Transverse colon (tissue), 4 donors: Measurements from ENCODE around the gene TPST2. TPM values are rescaled to one million over a fixed set of nuclear protein-coding genes. Genes with fewer than 3 reads are reported as not detected.

Experiments used
- DNase-seq: peaks from one replicate; pipeline ENCODE4 v3.0.0-alpha.2; 2019
- H3K27ac ChIP-seq, 4 donors: fragments of 200-600 bp; sonication (generic); 2 replicates each; pipeline ENCODE4 v1.5.1; 2016 to 2018; ENCODE audit warnings: inconsistent platforms in 4 of 4
- H3K27me3 ChIP-seq: fragments of 200-600 bp; sonication (generic); 2 replicates; pipeline ENCODE4 v1.5.1; 2017; ENCODE audit warnings: inconsistent platforms
- H3K36me3 ChIP-seq, 4 donors: fragments of 200-600 bp; sonication (generic); 2 replicates each; pipeline ENCODE4 v1.5.1; 2017 to 2019; ENCODE audit warnings: inconsistent platforms in 4 of 4
- H3K4me1 ChIP-seq, 4 donors: fragments of 200-600 bp; sonication (generic); 2 replicates each; pipeline ENCODE4 v1.5.1; 2017 to 2020; ENCODE audit warnings: inconsistent platforms in 4 of 4
- H3K4me3 ChIP-seq, 4 donors: fragments of 200-600 bp; sonication (generic); 1 replicate in 1 of 4; 2 replicates in 3 of 4; pipeline versions ENCODE4 v1.5.1 to v1.6.1; 2017 to 2019; ENCODE audit warnings: inconsistent platforms in 4 of 4
- H3K9me3 ChIP-seq, 2 donors: fragments of 200-600 bp; sonication (generic); 2 replicates each; pipeline ENCODE4 v1.5.1; 2017 to 2019; ENCODE audit warnings: inconsistent platforms in 2 of 2
- EP300 ChIP-seq: sonication (generic); formaldehyde crosslinking; IDR thresholded peaks from one replicate; pipeline ENCODE4 v1.6.1; 2017; ENCODE audit warnings: antibody characterized with exemption, low read depth
- POLR2A ChIP-seq: fragments of 450-650 bp; IDR thresholded peaks from one replicate; pipeline ENCODE4 v1.6.1; 2016; ENCODE audit warnings: antibody characterized with exemption, mild to moderate bottlenecking, moderate library complexity
- POLR2AphosphoS5 ChIP-seq, 3 donors: sonication (generic); formaldehyde crosslinking; IDR thresholded peaks; one replicate each; pipeline ENCODE4 v1.6.1; 2016; ENCODE audit warnings: antibody characterized with exemption in 3 of 3
- WGBS, 2 donors: methylation state at CpG; one replicate each; pipeline ENCODE4 v1.1.5; 2018; ENCODE audit warnings: low coverage in 1 of 2; 5-methylcytosine and 5-hydroxymethylcytosine counted together
- in situ Hi-C, 4 donors: fragments of 200-750 bp; cut with MboI; loops; one replicate each; pipeline versions ENCODE4 v1.15.0 to v1.15.1; 2017; ENCODE audit warnings: low sequenced_read_pairs in 3 of 4, low pct_ligation_motif_present in 1 of 4, low pct_unique_long_range_greater_than_20kb in 1 of 4
- intact Hi-C: fragments of 100-400 bp; cut with DNase I; formaldehyde crosslinking; loops from one replicate; pipeline ENCODE4 v1.15.1; 2023; ENCODE audit warnings: low total_unique reads
- total RNA-seq, 4 donors: library from RNA; depleted of rRNA; stranded (reverse); fragments of >200 nt; gene quantifications; one replicate each; pipeline ENCODE4 v1.1.0, GENCODE V29; 2016
- TF ChIP-seq, protein P1 (sequence below), 5 experiments: fragments of 200-600 bp in 3 of 5; fragments of 450-650 bp in 2 of 5; sonication (generic) in 3 of 5; IDR thresholded peaks; 1 replicate in 2 of 5; 2 replicates in 3 of 5; pipeline ENCODE4 v1.5.1; 2016 to 2017; ENCODE audit warnings: antibody characterized with exemption in 5 of 5, inconsistent platforms in 3 of 5, mild to moderate bottlenecking in 2 of 5, moderate library complexity in 1 of 5

The TPST2 gene
- total RNA-seq, 4 donors from 2014 or later, result 14.3 to 35.6 (median 26.8) TPM

DNA sequence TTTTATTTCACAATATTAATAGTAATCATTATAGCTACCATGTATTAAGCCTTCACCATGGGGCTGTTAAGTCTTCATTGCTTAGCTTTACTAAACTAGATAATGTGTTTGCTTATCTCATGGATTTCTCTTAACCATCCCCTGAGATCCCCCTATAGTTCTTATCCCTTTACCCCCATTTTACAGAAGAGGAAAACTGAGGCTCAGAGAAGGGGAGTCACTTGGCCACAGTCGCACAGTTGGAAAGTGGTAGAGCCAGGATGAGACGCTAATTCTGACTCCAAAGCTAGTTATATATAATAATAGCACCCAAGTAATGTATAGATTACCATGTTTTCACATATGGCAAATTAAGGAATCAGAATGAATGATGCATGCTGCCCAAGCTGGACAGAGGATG, 67.9 kb downstream of the TPST2 start:
- in situ Hi-C loops (no loop called here), intact Hi-C loops (no loop called here)
- DNase-seq, result no peak
- Histone ChIP-seq H3K4me3 (no peak overlapping the region), H3K36me3 (no peaks in the 10 kb centered on the region), H3K4me1 (no peaks in the 10 kb centered on the region), H3K27ac (no peak overlapping the region), H3K9me3 (no peaks in the 10 kb centered on the region), H3K27me3 (no peaks in the 10 kb centered on the region)
- TF ChIP-seq POLR2A, result no peak
- TF ChIP-seq, protein P1, sequence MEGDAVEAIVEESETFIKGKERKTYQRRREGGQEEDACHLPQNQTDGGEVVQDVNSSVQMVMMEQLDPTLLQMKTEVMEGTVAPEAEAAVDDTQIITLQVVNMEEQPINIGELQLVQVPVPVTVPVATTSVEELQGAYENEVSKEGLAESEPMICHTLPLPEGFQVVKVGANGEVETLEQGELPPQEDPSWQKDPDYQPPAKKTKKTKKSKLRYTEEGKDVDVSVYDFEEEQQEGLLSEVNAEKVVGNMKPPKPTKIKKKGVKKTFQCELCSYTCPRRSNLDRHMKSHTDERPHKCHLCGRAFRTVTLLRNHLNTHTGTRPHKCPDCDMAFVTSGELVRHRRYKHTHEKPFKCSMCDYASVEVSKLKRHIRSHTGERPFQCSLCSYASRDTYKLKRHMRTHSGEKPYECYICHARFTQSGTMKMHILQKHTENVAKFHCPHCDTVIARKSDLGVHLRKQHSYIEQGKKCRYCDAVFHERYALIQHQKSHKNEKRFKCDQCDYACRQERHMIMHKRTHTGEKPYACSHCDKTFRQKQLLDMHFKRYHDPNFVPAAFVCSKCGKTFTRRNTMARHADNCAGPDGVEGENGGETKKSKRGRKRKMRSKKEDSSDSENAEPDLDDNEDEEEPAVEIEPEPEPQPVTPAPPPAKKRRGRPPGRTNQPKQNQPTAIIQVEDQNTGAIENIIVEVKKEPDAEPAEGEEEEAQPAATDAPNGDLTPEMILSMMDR (IDR thresholded peaks at IDR 0.05), result no peak
- TF ChIP-seq POLR2AphosphoS5 (IDR thresholded peaks at IDR 0.05), result no peak
- no peak for TF ChIP-seq EP300
- WGBS, 2 donors, result 96 to 100% methylated on average over 1 to 2 of the region's 2 CpGs

GRCh38 chr22:26517429-26517828, 72.5 kb downstream of the TPST2 start:
- no peak overlapping the region for H3K4me3 ChIP-seq
- H3K36me3 ChIP-seq, result no peaks in the 10 kb centered on the region
- in situ Hi-C loops, result no loop called here
- H3K9me3 ChIP-seq, result no peaks in the 10 kb centered on the region
- 95 to 97% methylated on average over 5 of the region's 5 CpGs for WGBS, 2 donors
- intact Hi-C loops, result no loop called here
- DNase-seq, result no peak
- no peak overlapping the region for H3K27ac ChIP-seq
- peaks cover 2 to 14% (median 11%) of the 10 kb centered on the region in 4 donors for H3K4me1 ChIP-seq
- H3K27me3 ChIP-seq, result no peaks in the 10 kb centered on the region
- TF ChIP-seq POLR2A, result no peak
- TF ChIP-seq POLR2AphosphoS5 (IDR thresholded peaks at IDR 0.05), result no peak
- no peak for TF ChIP-seq EP300
- TF ChIP-seq, protein P1 (IDR thresholded peaks at IDR 0.05), result no peak

DNA sequence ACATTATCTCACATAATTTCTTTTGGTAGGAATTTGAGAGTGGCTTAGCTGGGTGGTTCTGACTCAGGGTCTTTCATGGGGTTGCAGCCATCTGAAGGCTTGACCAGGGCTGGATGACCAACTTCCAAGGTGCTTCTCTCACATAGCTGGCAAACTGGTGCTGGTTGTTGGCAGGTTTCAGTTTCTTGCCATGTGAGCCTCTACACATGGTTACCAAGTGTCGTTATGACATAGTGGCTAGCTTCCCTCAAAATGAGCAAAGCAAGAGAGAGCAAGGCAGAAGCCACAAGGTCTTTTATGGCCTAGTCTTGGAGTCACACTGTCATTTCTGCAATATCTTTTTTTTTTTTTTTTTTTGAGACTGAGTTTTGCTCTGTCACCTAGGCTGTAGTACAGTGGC, 73.4 kb downstream of the TPST2 start:
- 58 to 67% methylated on average over 1 of the region's 1 CpG for WGBS, 2 donors
- Histone ChIP-seq H3K36me3 (no peaks in the 10 kb centered on the region), H3K4me3 (no peak overlapping the region), H3K4me1 (peaks cover 5 to 16% (median 13%) of the 10 kb centered on the region in 4 donors), H3K27me3 (no peaks in the 10 kb centered on the region), H3K27ac (no peak overlapping the region), H3K9me3 (no peaks in the 10 kb centered on the region)
- in situ Hi-C loops (no loop called here), intact Hi-C loops (no loop called here)
- DNase-seq, result no peak
- TF ChIP-seq POLR2A (no peak), POLR2AphosphoS5 (IDR thresholded peaks at IDR 0.05) (no peak), EP300 (no peak)
- TF ChIP-seq, protein P1 (IDR thresholded peaks at IDR 0.05), result no peak

DNA sequence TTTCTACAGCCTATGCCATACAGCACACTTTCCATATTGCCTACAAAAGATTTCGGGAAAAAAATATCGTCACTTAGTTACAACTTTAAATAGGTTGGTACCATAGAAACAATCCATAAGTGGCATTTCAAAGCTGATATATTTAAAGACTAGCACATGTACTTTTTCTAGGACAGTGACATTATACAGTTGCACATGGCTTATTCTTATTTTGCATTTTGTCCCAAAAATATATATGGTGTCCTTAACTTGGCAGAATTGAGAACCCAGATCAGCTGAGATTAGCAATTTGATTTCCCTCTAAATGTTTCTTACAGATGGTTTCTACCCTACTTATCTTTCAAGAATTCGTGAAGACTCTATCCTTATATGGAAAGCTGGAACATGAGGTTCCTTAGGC, 74.0 kb downstream of the TPST2 start:
- intact Hi-C loops, result no loop called here
- H3K4me3 ChIP-seq, result no peak overlapping the region
- 86 to 88% methylated on average over 3 of the region's 3 CpGs for WGBS, 2 donors
- no peak for TF ChIP-seq POLR2AphosphoS5 (IDR thresholded peaks at IDR 0.05)
- TF ChIP-seq, protein P1 (IDR thresholded peaks at IDR 0.05), result no peak
- no peak for TF ChIP-seq EP300
- TF ChIP-seq POLR2A, result no peak
- in situ Hi-C loops, result no loop called here
- H3K36me3 ChIP-seq, result no peaks in the 10 kb centered on the region
- H3K9me3 ChIP-seq, result no peaks in the 10 kb centered on the region
- no peak overlapping the region for H3K27ac ChIP-seq
- DNase-seq, result no peak
- no peaks in the 10 kb centered on the region for H3K27me3 ChIP-seq
- H3K4me1 ChIP-seq, result peaks cover 7 to 22% (median 16%) of the 10 kb centered on the region in 4 donors
